H9 (cell line): ENCODE measurements around the gene GNA12. TPM values are rescaled to one million over a fixed set of nuclear protein-coding genes. Genes with fewer than 3 reads are reported as not detected.

Source experiments
- DNase-seq: peaks from one replicate; pipeline ENCODE4 v3.0.0-alpha.2; 2017
- H2AFZ ChIP-seq: one replicate; pipeline ENCODE4 v1.6.1; 2013; ENCODE audit warnings: mild to moderate bottlenecking, low read length, control low read depth, moderate library complexity
- H2AK5ac ChIP-seq: 2 replicates; pipeline ENCODE4 v1.6.1; 2013; ENCODE audit warnings: low read length, control low read depth, mixed read lengths; ENCODE audit not compliant: insufficient read length
- H2BK120ac ChIP-seq: one replicate; pipeline ENCODE4 v1.6.1; 2013; ENCODE audit warnings: low read depth, mild to moderate bottlenecking, low read length, control low read depth, inconsistent platforms; ENCODE audit not compliant: poor library complexity, severe bottlenecking
- H2BK12ac ChIP-seq: 2 replicates; pipeline ENCODE4 v1.6.1; 2013; ENCODE audit warnings: low read length, control low read depth, mixed read lengths, low read depth; ENCODE audit not compliant: insufficient read length
- H2BK15ac ChIP-seq: 2 replicates; pipeline ENCODE4 v1.6.1; 2013; ENCODE audit warnings: low read depth, low read length, control low read depth
- H2BK20ac ChIP-seq: one replicate; pipeline ENCODE4 v1.6.1; 2013; ENCODE audit warnings: low read depth, mild to moderate bottlenecking, low read length, control low read depth, inconsistent platforms; ENCODE audit not compliant: poor library complexity, severe bottlenecking
- H2BK5ac ChIP-seq: 2 replicates; pipeline ENCODE4 v1.6.1; 2013; ENCODE audit warnings: low read length, control low read depth, mixed read lengths; ENCODE audit not compliant: insufficient read length
- H3K14ac ChIP-seq: 2 replicates; pipeline ENCODE4 v1.6.1; 2013; ENCODE audit warnings: low read length, control low read depth; ENCODE audit not compliant: insufficient read depth
- H3K18ac ChIP-seq: 2 replicates; pipeline ENCODE4 v1.6.1; 2013; ENCODE audit warnings: low read depth, mild to moderate bottlenecking, mixed read lengths, low read length, control low read depth; ENCODE audit not compliant: insufficient read length
- H3K23ac ChIP-seq: 2 replicates; pipeline ENCODE4 v1.6.1; 2013; ENCODE audit warnings: low read length, control low read depth, mixed read lengths, low read depth; ENCODE audit not compliant: insufficient read length
- H3K23me2 ChIP-seq: 2 replicates; pipeline ENCODE4 v1.6.1; 2013; ENCODE audit warnings: low read depth, mild to moderate bottlenecking, mixed read lengths, low read length, control low read depth; ENCODE audit not compliant: insufficient read length, poor library complexity, severe bottlenecking
- H3K27ac ChIP-seq: 2 replicates; pipeline ENCODE4 v1.5.1; 2013; ENCODE audit warnings: low read length, control low read depth, mixed read lengths, low read depth; ENCODE audit not compliant: insufficient read length
- H3K27me3 ChIP-seq: 2 replicates; pipeline ENCODE4 v1.6.1; 2013; ENCODE audit warnings: low read length, control low read depth, inconsistent platforms; ENCODE audit not compliant: insufficient read depth
- H3K4ac ChIP-seq: 2 replicates; pipeline ENCODE4 v1.6.1; 2013; ENCODE audit warnings: low read depth, mild to moderate bottlenecking, control low read depth, inconsistent platforms, low read length, moderate library complexity
- H3K4me1 ChIP-seq: 2 replicates; pipeline ENCODE4 v1.6.1; 2013; ENCODE audit warnings: low read length, control low read depth, inconsistent platforms; ENCODE audit not compliant: insufficient read depth
- H3K4me2 ChIP-seq: 2 replicates; pipeline ENCODE4 v1.6.1; 2013; ENCODE audit warnings: low read length, control low read depth, mixed read lengths; ENCODE audit not compliant: insufficient read length, insufficient read depth
- H3K56ac ChIP-seq: 2 replicates; pipeline ENCODE4 v1.6.1; 2013; ENCODE audit warnings: low read depth, mild to moderate bottlenecking, mixed read lengths, low read length, control low read depth; ENCODE audit not compliant: insufficient read length
- H3K79me1 ChIP-seq: 2 replicates; pipeline ENCODE4 v1.6.1; 2013; ENCODE audit warnings: low read depth, mild to moderate bottlenecking, moderate library complexity, low read length, control low read depth, inconsistent platforms; ENCODE audit not compliant: insufficient read depth, poor library complexity, severe bottlenecking
- H3K79me2 ChIP-seq: 2 replicates; pipeline ENCODE4 v1.6.1; 2013; ENCODE audit warnings: low read length, control low read depth, inconsistent platforms; ENCODE audit not compliant: insufficient read depth
- H3K9ac ChIP-seq: 2 replicates; pipeline ENCODE4 v1.6.1; 2013; ENCODE audit warnings: low read length, control low read depth, mixed read lengths; ENCODE audit not compliant: insufficient read length; ENCODE audit errors: extremely low read depth
- H3K9me3 ChIP-seq: one replicate; pipeline ENCODE4 v1.6.1; 2013; ENCODE audit warnings: low read depth, low read length, inconsistent platforms; ENCODE audit not compliant: control insufficient read depth
- H3T11ph ChIP-seq: one replicate; pipeline ENCODE4 v1.6.1; 2013; ENCODE audit warnings: mild to moderate bottlenecking, low read length, control low read depth, inconsistent platforms
- H4K20me1 ChIP-seq: one replicate; pipeline ENCODE4 v1.6.1; 2013; ENCODE audit not compliant: control insufficient read depth, insufficient read length, insufficient read depth
- H4K5ac ChIP-seq: 2 replicates; pipeline ENCODE4 v1.6.1; 2013; ENCODE audit warnings: low read depth, mild to moderate bottlenecking, mixed read lengths, low read length, control low read depth; ENCODE audit not compliant: insufficient read length
- H4K8ac ChIP-seq: replicated peaks from 2 replicates; pipeline ENCODE4 v1.6.1; 2013; ENCODE audit warnings: low read length, control low read depth, mixed read lengths, low read depth; ENCODE audit not compliant: insufficient read length
- H4K91ac ChIP-seq: 2 replicates; pipeline ENCODE4 v1.6.1; 2013; ENCODE audit warnings: low read depth, mild to moderate bottlenecking, moderate library complexity, mixed read lengths, low read length, control low read depth; ENCODE audit not compliant: insufficient read length
- H3K27ac Mint-ChIP-seq, 3 experiments: 2 replicates in 2 of 3; 3 replicates in 1 of 3; pipeline ENCODE4 v1.8.0; 2020 to 2021; ENCODE audit warnings: mixed read lengths in 3 of 3, mild to moderate bottlenecking in 1 of 3, moderate library complexity in 1 of 3
- H3K27me3 Mint-ChIP-seq: 2 replicates; pipeline ENCODE4 v1.8.0; 2021; ENCODE audit warnings: low read depth, mild to moderate bottlenecking, moderate library complexity, mixed read lengths
- H3K36me3 Mint-ChIP-seq, 3 experiments: 2 replicates in 2 of 3; 3 replicates in 1 of 3; pipeline ENCODE4 v1.8.0; 2020 to 2021; ENCODE audit warnings: low read depth in 3 of 3, mixed read lengths in 3 of 3; ENCODE audit not compliant: insufficient read depth in 1 of 3
- H3K4me1 Mint-ChIP-seq, 2 experiments: 2 replicates each; pipeline ENCODE4 v1.8.0; 2020; ENCODE audit warnings: mixed read lengths in 2 of 2
- H3K4me3 Mint-ChIP-seq, 2 experiments: 2 replicates in 1 of 2; 3 replicates in 1 of 2; pipeline ENCODE4 v1.8.0; 2020 to 2021; ENCODE audit warnings: mild to moderate bottlenecking in 2 of 2, mixed read lengths in 2 of 2, moderate library complexity in 1 of 2
- H3K9me3 Mint-ChIP-seq, 2 experiments: 2 replicates in 1 of 2; 3 replicates in 1 of 2; pipeline ENCODE4 v1.8.0; 2020; ENCODE audit warnings: mild to moderate bottlenecking in 2 of 2, mixed read lengths in 2 of 2, moderate library complexity in 1 of 2
- WGBS: extraction: QIAGEN DNeasy Blood & Tissue Kit; methylation state at CpG from one replicate; pipeline ENCODE4 v1.1.7; 2013; ENCODE audit warnings: missing lambda C conversion rate, low lambda C conversion rate, mixed read lengths; ENCODE audit not compliant: insufficient read length; ENCODE audit errors: extremely low coverage; 5-methylcytosine and 5-hydroxymethylcytosine counted together
- total RNA-seq: library from RNA; stranded (reverse); gene quantifications from 2 replicates; pipeline ENCODE4 v1.2.1, GENCODE V29; 2021
- TF ChIP-seq, protein P1 (sequence below): fragments of 200-600 bp; sonication (generic); conservative IDR thresholded peaks from 3 replicates; pipeline ENCODE4 v1.8.0; 2021; ENCODE audit warnings: antibody characterized with exemption, mild to moderate bottlenecking

The GNA12 gene
- total RNA-seq, 1 experiment from 2014 or later: 60.2 TPM

DNA sequence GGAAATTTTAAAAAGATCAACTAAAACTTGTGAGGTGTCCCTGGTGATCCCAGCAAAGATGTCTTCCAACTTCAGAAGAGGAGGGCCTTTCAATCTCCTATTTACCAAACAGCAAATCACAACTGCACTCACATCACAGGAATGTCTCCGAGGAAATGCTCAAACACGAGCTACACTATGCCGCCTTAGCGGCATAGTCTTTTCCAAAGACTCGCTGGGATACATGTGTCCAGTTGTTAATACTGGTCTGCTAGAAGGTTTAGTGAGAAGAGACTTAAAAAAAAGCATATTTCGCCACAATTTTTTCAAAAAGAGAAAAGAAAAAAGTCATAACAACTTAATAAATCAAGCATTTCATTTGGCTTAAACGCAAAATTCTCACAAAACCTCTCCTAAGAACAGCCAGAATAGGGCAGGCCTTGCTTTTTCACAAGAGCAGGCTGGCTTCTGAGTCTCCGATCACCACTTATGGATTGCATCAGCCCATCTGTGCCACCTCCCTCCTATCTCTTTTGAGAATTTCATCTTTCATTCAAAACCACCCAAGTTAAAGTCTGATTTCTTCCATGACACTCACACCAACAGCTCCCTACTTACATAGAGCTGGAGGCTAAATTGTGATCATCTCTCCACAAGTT lies 66.1 kb downstream of the GNA12 start:
- Histone ChIP-seq H2BK120ac (no peak overlapping the region), H3K4ac (no peak overlapping the region), H4K20me1 (peaks cover 3% of the 10 kb centered on the region), H3T11ph (no peak overlapping the region), H2BK15ac (no peak overlapping the region), H3K27ac (no peak overlapping the region), H3K23me2 (no peaks in the 10 kb centered on the region), H4K91ac (no peak overlapping the region), H3K4me2 (no peak overlapping the region), H3K9ac (no peak overlapping the region), H3K4me1 (no peaks in the 10 kb centered on the region), H4K8ac (no peak overlapping the region), H4K5ac (no peak overlapping the region), H3K79me1 (peaks cover 2% of the 10 kb centered on the region), H2BK20ac (no peak overlapping the region), H3K9me3 (no peaks in the 10 kb centered on the region), H3K23ac (no peak overlapping the region), H3K14ac (no peak overlapping the region), H2BK5ac (no peak overlapping the region), H3K56ac (no peak overlapping the region), H2AFZ (no peak overlapping the region), H3K18ac (no peak overlapping the region), H3K27me3 (no peaks in the 10 kb centered on the region; the same call in 1 of the 2 replicates), H2BK12ac (no peak overlapping the region), H3K79me2 (no peaks in the 10 kb centered on the region; the same call in 1 of the 2 replicates), H2AK5ac (no peak overlapping the region)
- no peaks in the 10 kb centered on the region for H3K27me3 Mint-ChIP-seq
- TF ChIP-seq, protein P1, sequence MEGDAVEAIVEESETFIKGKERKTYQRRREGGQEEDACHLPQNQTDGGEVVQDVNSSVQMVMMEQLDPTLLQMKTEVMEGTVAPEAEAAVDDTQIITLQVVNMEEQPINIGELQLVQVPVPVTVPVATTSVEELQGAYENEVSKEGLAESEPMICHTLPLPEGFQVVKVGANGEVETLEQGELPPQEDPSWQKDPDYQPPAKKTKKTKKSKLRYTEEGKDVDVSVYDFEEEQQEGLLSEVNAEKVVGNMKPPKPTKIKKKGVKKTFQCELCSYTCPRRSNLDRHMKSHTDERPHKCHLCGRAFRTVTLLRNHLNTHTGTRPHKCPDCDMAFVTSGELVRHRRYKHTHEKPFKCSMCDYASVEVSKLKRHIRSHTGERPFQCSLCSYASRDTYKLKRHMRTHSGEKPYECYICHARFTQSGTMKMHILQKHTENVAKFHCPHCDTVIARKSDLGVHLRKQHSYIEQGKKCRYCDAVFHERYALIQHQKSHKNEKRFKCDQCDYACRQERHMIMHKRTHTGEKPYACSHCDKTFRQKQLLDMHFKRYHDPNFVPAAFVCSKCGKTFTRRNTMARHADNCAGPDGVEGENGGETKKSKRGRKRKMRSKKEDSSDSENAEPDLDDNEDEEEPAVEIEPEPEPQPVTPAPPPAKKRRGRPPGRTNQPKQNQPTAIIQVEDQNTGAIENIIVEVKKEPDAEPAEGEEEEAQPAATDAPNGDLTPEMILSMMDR: no peak
- H3K27ac Mint-ChIP-seq: peak overlapping the region; percentile 29 to 94 (median 33)
- no CpG with 5 or more reads among the region's 8 CpGs for WGBS
- H3K36me3 Mint-ChIP-seq: peaks cover 23 to 32% (median 27%) of the 10 kb centered on the region in 3 experiments; a peak in 6 of 7 replicates
- peaks cover 0 to 4% of the 10 kb centered on the region in 2 experiments; a peak in 1 of 5 replicates for H3K9me3 Mint-ChIP-seq
- peaks cover 20 to 21% of the 10 kb centered on the region in 2 experiments for H3K4me1 Mint-ChIP-seq
- no peak overlapping the region for H3K4me3 Mint-ChIP-seq
- DNase-seq: no peak
